ENCODE data around the gene PDXDC1. TPM values are rescaled to one million over a fixed set of nuclear protein-coding genes. Genes with fewer than 3 reads are reported as not detected.
"Not testable (repeated sequence)": the region's sequence is repeated elsewhere in the genome, so short reads cannot be mapped to it uniquely, and the experiment has no call there.

PDXDC1 gene
- total RNA-seq, 1 donor from 2014 or later: 69.1 TPM

DNA sequence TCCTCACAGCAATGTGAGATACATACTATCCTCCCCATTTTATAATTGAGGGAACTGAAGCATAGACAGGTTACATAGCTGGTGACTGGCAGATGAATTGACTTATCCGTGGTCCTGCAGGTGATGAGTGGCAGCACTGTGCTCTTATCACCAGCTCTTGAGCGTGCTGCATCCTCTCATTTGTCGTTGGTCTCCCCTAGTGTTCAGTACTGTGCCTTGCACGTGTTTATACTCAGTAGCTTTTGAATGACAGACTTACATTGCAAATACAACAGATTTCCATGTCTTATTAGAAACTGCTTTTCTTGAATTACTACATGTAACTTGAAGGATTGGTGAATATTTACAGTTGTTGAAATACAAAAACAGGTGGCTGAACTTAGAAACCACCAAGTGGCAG, 47.4 kb downstream of the PDXDC1 start:
- not testable (repeated sequence) for H3K79me2 ChIP-seq (ENCODE audit: low read depth); H3K4me2 ChIP-seq; H3K4me1 Mint-ChIP-seq; H4K20me1 ChIP-seq (ENCODE audit: low read depth); H3K9me3 ChIP-seq (ENCODE audit: low read depth); H3K27me3 ChIP-seq; H3K27ac Mint-ChIP-seq; H3K4me3 Mint-ChIP-seq; H3K9ac ChIP-seq; H3F3A ChIP-seq (ENCODE audit: low read depth); H3K36me3 ChIP-seq; H3K27ac ChIP-seq; H3K4me1 ChIP-seq; H2AFZ ChIP-seq (replicated peaks); H3K9me3 Mint-ChIP-seq; H3K27me3 Mint-ChIP-seq (ENCODE audit: insufficient read depth, low read depth); H3K4me3 ChIP-seq
- TF ChIP-seq, protein P1, sequence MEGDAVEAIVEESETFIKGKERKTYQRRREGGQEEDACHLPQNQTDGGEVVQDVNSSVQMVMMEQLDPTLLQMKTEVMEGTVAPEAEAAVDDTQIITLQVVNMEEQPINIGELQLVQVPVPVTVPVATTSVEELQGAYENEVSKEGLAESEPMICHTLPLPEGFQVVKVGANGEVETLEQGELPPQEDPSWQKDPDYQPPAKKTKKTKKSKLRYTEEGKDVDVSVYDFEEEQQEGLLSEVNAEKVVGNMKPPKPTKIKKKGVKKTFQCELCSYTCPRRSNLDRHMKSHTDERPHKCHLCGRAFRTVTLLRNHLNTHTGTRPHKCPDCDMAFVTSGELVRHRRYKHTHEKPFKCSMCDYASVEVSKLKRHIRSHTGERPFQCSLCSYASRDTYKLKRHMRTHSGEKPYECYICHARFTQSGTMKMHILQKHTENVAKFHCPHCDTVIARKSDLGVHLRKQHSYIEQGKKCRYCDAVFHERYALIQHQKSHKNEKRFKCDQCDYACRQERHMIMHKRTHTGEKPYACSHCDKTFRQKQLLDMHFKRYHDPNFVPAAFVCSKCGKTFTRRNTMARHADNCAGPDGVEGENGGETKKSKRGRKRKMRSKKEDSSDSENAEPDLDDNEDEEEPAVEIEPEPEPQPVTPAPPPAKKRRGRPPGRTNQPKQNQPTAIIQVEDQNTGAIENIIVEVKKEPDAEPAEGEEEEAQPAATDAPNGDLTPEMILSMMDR (IDR thresholded peaks at IDR 0.05): peak; percentile 61
- peak; percentile 61 for DNase-seq (ENCODE audit: low spot score)
- peaks cover 27% of the 10 kb centered on the region for H3K36me3 Mint-ChIP-seq

DNA sequence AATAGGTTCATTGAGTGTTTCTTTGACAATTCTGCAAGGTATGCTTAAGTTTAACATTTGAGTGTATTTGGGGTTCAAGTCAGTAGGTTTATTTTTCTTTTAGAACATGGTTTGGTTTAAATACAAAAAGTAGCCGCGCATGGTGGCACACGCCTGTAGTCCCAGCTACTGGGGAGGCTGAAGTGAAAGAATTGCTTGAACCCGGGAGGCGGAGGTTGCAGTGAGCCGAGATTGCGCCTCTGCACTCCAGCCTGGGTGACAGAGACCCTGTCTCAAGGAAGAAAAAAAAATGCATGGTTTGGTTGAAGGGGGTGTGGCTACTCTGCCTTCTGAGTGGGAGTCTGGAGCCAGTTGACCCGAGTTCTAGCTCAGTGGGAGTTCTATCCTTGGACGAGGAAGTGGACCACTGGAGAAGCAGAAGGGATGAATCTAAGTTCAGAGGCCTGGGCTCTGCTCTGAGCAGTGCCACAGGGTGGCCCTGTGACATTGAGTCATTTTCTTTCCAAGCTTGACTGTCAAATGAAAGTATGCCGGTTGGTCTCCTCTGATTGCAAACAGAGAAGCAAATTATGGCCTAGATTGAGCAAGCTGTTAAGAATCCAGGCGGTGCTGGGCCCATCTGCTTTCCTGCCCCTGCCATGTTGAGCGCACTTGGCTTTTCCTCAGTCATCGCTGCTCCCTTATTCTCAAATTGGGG, 48.7 kb downstream of the PDXDC1 start:
- DNase-seq (ENCODE audit: low spot score); H3K36me3 ChIP-seq; H3K9ac ChIP-seq; H3K27me3 Mint-ChIP-seq (ENCODE audit: insufficient read depth, low read depth); H3K9me3 ChIP-seq (ENCODE audit: low read depth); H3K4me3 Mint-ChIP-seq; H3K4me2 ChIP-seq; H3K4me1 Mint-ChIP-seq; H3K4me3 ChIP-seq; H3K27ac Mint-ChIP-seq; H3K79me2 ChIP-seq (ENCODE audit: low read depth); H3K27ac ChIP-seq; H3K27me3 ChIP-seq; H3F3A ChIP-seq (ENCODE audit: low read depth); H3K4me1 ChIP-seq; H2AFZ ChIP-seq (replicated peaks); H3K9me3 Mint-ChIP-seq: not testable (repeated sequence)
- peaks cover 14% of the 10 kb centered on the region for H4K20me1 ChIP-seq (ENCODE audit: low read depth)
- peaks cover 26% of the 10 kb centered on the region for H3K36me3 Mint-ChIP-seq

DNA sequence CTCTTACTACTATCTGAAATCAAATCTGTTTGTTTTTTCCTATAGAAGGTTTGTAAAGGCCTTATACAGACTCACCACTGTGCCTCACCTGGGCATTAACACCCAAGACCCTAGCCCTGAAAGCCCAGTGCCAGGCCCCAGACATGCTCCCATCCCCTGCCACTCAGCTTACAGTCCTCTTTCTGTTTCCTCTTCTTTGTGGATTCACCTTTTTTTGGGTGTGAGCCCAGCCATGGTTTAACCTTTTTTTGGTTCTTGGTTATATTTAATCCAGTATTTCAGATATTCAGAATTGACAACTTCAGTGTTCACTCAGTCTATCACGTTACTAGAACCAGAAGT, 50.0 kb downstream of the PDXDC1 start:
- H2AFZ ChIP-seq (replicated peaks); H3K4me2 ChIP-seq; H3K9me3 ChIP-seq (ENCODE audit: low read depth); H3K4me1 Mint-ChIP-seq; H3K27me3 Mint-ChIP-seq (ENCODE audit: insufficient read depth, low read depth); H3K4me1 ChIP-seq; H3K4me3 ChIP-seq; H3K36me3 ChIP-seq; H3K27me3 ChIP-seq; H3K9ac ChIP-seq; H3F3A ChIP-seq (ENCODE audit: low read depth); H3K9me3 Mint-ChIP-seq; H3K4me3 Mint-ChIP-seq; H3K27ac ChIP-seq; H3K27ac Mint-ChIP-seq; H3K79me2 ChIP-seq (ENCODE audit: low read depth); DNase-seq (ENCODE audit: low spot score): not testable (repeated sequence)
- peaks cover 27% of the 10 kb centered on the region for H4K20me1 ChIP-seq (ENCODE audit: low read depth)
- H3K36me3 Mint-ChIP-seq: peaks cover 26% of the 10 kb centered on the region

DNA sequence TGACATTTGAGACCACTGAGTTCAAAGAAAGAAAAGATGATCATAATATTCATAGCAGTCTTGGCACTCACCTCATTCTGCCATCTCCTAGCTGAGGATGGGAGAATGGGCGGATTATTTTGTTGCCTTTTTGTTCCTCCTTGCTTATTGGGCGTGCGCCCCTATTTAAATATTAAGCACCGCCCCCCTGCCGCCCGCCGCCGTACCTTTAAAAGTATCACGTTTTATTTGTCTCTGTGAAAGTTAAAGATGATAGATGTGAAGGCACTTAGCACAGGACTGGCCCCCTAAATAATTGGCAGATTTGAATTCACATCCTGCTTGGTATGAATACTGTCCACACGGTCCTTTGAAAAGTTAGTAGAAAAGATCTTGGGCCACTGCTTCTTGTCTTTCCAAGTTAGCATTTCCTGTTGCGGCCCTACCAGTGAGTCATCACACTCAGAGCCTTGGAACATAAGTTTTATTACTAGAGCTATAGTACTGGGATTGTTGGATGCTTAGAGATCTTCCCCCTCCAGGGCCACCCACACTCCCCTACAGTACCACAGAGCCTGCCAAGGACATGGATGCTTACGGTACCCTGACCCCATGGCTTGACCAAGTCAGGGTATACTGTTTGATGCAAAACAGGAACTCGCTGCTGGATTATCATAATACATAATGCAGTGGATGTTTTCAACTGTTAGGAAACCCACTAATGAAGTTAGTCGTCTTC, 50.6 kb downstream of the PDXDC1 start:
- not testable (repeated sequence) for H3K27me3 Mint-ChIP-seq (ENCODE audit: insufficient read depth, low read depth); H2AFZ ChIP-seq (replicated peaks); H3K27ac Mint-ChIP-seq; H3K27me3 ChIP-seq; H3K4me2 ChIP-seq; H3K9me3 Mint-ChIP-seq; H3K36me3 ChIP-seq; H3K4me1 ChIP-seq; H3K27ac ChIP-seq; DNase-seq (ENCODE audit: low spot score); H3K79me2 ChIP-seq (ENCODE audit: low read depth); H3K4me3 ChIP-seq; H3F3A ChIP-seq (ENCODE audit: low read depth); H3K4me3 Mint-ChIP-seq; H3K9me3 ChIP-seq (ENCODE audit: low read depth); H3K9ac ChIP-seq; H3K4me1 Mint-ChIP-seq
- H4K20me1 ChIP-seq (ENCODE audit: low read depth): peaks cover 30% of the 10 kb centered on the region
- peaks cover 26% of the 10 kb centered on the region for H3K36me3 Mint-ChIP-seq

DNA sequence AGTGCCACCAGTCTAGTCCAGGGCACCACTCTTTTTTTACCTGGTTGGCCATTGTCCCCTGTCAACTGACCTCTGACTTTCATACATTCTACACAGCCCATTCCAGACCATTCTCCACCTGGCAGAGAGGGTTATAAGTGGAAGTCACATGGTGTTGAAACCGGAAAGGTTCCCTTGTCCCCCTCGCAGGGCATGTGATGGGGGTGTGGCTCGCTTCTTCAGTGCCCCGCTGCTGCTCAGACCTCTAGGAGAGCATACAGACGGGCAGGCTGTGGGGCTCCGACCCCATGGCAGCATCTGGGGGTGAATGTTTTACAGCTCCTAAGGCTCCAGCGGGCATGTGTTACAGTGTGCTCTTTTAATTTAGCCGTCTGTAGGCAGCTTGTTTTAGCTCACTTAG, 52.2 kb downstream of the PDXDC1 start:
- not testable (repeated sequence) for H3K4me2 ChIP-seq; DNase-seq (ENCODE audit: low spot score); H3K27me3 ChIP-seq; H3K9me3 ChIP-seq (ENCODE audit: low read depth); H3K4me1 Mint-ChIP-seq; H3K27ac ChIP-seq; H2AFZ ChIP-seq (replicated peaks); H3K36me3 ChIP-seq; H3K27me3 Mint-ChIP-seq (ENCODE audit: insufficient read depth, low read depth); H3K9ac ChIP-seq; H3K79me2 ChIP-seq (ENCODE audit: low read depth); H3K4me1 ChIP-seq; H3F3A ChIP-seq (ENCODE audit: low read depth); H3K9me3 Mint-ChIP-seq; H3K4me3 Mint-ChIP-seq; H3K4me3 ChIP-seq
- peak overlapping the region; percentile 69 for H3K27ac Mint-ChIP-seq
- H4K20me1 ChIP-seq (ENCODE audit: low read depth): peaks cover 30% of the 10 kb centered on the region
- peaks cover 35% of the 10 kb centered on the region for H3K36me3 Mint-ChIP-seq

DNA sequence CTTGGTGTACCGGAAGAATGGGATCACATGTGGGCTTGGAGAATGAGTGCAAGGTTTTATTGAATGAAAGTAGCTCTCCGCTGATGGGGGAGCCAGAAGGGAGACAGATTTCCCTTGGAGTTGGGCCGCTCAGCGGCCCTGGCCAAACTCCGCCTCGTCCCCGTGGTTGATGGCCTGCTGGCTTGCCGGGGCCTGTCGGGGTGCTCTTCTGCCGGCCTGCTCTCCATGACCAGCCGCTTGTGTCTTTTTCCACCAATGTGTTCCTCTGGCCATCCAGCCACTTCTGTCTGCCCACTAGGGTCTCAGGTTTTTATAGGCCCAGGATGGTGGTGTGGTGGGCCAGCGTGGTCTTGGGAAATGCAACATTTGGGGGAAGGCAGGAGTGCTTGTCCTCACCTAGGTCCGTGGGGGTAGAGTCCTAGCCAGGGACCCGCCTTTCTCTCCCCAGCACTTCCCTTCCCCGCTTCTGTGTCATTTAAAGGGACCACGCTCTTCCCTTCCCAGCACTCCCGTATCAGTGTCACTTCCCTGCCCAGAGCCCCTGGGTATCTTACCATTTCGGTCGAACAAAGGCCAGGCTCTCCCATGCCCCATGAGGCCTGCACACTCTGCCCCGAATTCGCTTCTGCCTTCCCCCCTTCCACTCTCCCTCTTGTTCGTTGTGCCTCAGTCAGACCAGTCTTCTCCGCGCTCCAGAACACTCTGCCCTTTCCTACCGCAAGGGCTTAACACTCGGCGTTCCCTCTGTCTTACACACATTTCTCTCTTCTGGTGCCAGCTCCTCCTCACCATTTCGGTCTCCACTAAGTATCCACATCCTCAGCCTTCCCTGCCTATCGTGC, 52.9 kb downstream of the PDXDC1 start:
- H3K27me3 Mint-ChIP-seq (ENCODE audit: insufficient read depth, low read depth); H3K27me3 ChIP-seq; H3K4me3 Mint-ChIP-seq; H3K4me3 ChIP-seq; H3K36me3 ChIP-seq; H3K4me2 ChIP-seq; H3K79me2 ChIP-seq (ENCODE audit: low read depth); H3K9me3 ChIP-seq (ENCODE audit: low read depth); H3K4me1 ChIP-seq; H3K27ac ChIP-seq; H3F3A ChIP-seq (ENCODE audit: low read depth); H3K4me1 Mint-ChIP-seq; DNase-seq (ENCODE audit: low spot score); H2AFZ ChIP-seq (replicated peaks); H3K9me3 Mint-ChIP-seq; H3K9ac ChIP-seq: not testable (repeated sequence)
- H3K27ac Mint-ChIP-seq: peak overlapping the region; percentile 0
- H4K20me1 ChIP-seq (ENCODE audit: low read depth): peaks cover 30% of the 10 kb centered on the region
- peaks cover 37% of the 10 kb centered on the region for H3K36me3 Mint-ChIP-seq

DNA sequence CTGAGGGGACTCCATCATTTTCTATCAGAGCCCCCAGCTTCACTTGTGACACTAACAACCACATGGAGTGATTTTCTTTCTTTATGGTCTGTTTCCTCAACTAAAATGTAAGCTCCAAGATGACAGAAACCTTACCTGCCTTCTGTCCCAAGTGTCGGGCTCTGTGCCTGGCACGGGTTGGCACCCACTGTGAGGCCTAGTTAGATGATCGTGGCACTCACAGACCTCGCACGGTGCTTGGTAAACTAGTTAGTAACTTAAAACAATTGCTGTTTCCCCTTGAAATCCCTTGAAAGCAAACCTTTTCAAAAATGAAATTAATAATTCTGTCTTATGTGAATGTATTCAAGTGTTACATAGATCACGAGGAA, 53.5 kb downstream of the PDXDC1 start:
- DNase-seq (ENCODE audit: low spot score); H3K9ac ChIP-seq; H3K4me1 Mint-ChIP-seq; H3K27ac ChIP-seq; H3K4me3 Mint-ChIP-seq; H3K27ac Mint-ChIP-seq; H3K27me3 ChIP-seq; H3K4me1 ChIP-seq; H3K79me2 ChIP-seq (ENCODE audit: low read depth); H3K4me3 ChIP-seq; H3K9me3 Mint-ChIP-seq; H2AFZ ChIP-seq (replicated peaks); H3K4me2 ChIP-seq; H3K9me3 ChIP-seq (ENCODE audit: low read depth); H3K36me3 ChIP-seq; H3K27me3 Mint-ChIP-seq (ENCODE audit: insufficient read depth, low read depth); H3F3A ChIP-seq (ENCODE audit: low read depth): not testable (repeated sequence)
- H3K36me3 Mint-ChIP-seq: peaks cover 34% of the 10 kb centered on the region
- peaks cover 26% of the 10 kb centered on the region for H4K20me1 ChIP-seq (ENCODE audit: low read depth)

All from neural progenitor cell (in vitro differentiated cells).